Loucy (cell line): ENCODE results near the gene SLC25A40.

ENCODE experiments used
- H2AFZ ChIP-seq: fragments of 200-600 bp; sonication (generic); 2 replicates; pipeline ENCODE4 v1.6.0; 2016; ENCODE audit warnings: antibody characterized with exemption, mild to moderate bottlenecking, low read length, moderate library complexity
- H3F3A ChIP-seq: fragments of 200-600 bp; 2 replicates; pipeline ENCODE4 v1.6.0; 2016; ENCODE audit warnings: antibody characterized with exemption, low read depth, mild to moderate bottlenecking
- H3K27me3 ChIP-seq: fragments of 200-600 bp; sonication (generic); 2 replicates; pipeline ENCODE4 v1.6.1; 2014; ENCODE audit warnings: low read length, mild to moderate bottlenecking; ENCODE audit not compliant: insufficient read depth, poor library complexity, severe bottlenecking
- H3K36me3 ChIP-seq: fragments of 200-600 bp; sonication (generic); 2 replicates; pipeline ENCODE4 v1.6.1; 2016; ENCODE audit warnings: low read length; ENCODE audit not compliant: insufficient read depth
- H3K4me1 ChIP-seq: fragments of 200-600 bp; sonication (generic); 2 replicates; pipeline ENCODE4 v1.5.1; 2014; ENCODE audit warnings: low read length, mild to moderate bottlenecking; ENCODE audit not compliant: insufficient read depth, poor library complexity, severe bottlenecking
- H3K4me2 ChIP-seq: fragments of 200-600 bp; sonication (generic); 2 replicates; pipeline ENCODE4 v1.6.0; 2014; ENCODE audit warnings: antibody characterized with exemption, low read length, low read depth, mild to moderate bottlenecking; ENCODE audit not compliant: poor library complexity, severe bottlenecking
- H3K4me3 ChIP-seq: fragments of 200-600 bp; sonication (generic); 2 replicates; pipeline ENCODE4 v1.5.1; 2014; ENCODE audit warnings: low read length, mild to moderate bottlenecking, mixed read lengths; ENCODE audit not compliant: poor library complexity, severe bottlenecking
- H3K79me2 ChIP-seq: fragments of 200-600 bp; sonication (generic); 2 replicates; pipeline ENCODE4 v1.6.1; 2014; ENCODE audit warnings: low read length; ENCODE audit not compliant: insufficient read depth
- H3K9ac ChIP-seq: fragments of 200-600 bp; sonication (generic); 2 replicates; pipeline ENCODE4 v1.6.0; 2014; ENCODE audit warnings: mild to moderate bottlenecking, low read depth, low read length, moderate library complexity; ENCODE audit not compliant: poor library complexity, severe bottlenecking
- H3K9me2 ChIP-seq: fragments of 200-600 bp; sonication (generic); replicated peaks from 2 replicates; pipeline ENCODE4 v1.6.1; 2016; ENCODE audit warnings: low read depth, low read length, mixed read lengths
- H3K9me3 ChIP-seq: fragments of 200-600 bp; sonication (generic); 2 replicates; pipeline ENCODE4 v1.6.1; 2014; ENCODE audit warnings: mild to moderate bottlenecking, antibody characterized with exemption, low read length, low read depth; ENCODE audit not compliant: insufficient read depth
- H4K20me1 ChIP-seq: fragments of 200-600 bp; sonication (generic); 2 replicates; pipeline ENCODE4 v1.6.0; 2014; ENCODE audit warnings: antibody characterized with exemption, low read length, mild to moderate bottlenecking; ENCODE audit not compliant: insufficient read depth, poor library complexity, severe bottlenecking
- EZH2phosphoT487 ChIP-seq: fragments of 200-600 bp; IDR thresholded peaks from 2 replicates; pipeline ENCODE4 v1.6.1; 2018; ENCODE audit warnings: antibody characterized with exemption, mild to moderate bottlenecking, moderate library complexity, borderline replicate concordance
- TF ChIP-seq, protein P1 (sequence below): fragments of 200-600 bp; sonication (generic); conservative IDR thresholded peaks from 2 replicates; pipeline ENCODE4 v1.5.1; 2014; ENCODE audit warnings: mild to moderate bottlenecking, antibody characterized with exemption, low read length

The SLC25A40 gene

DNA sequence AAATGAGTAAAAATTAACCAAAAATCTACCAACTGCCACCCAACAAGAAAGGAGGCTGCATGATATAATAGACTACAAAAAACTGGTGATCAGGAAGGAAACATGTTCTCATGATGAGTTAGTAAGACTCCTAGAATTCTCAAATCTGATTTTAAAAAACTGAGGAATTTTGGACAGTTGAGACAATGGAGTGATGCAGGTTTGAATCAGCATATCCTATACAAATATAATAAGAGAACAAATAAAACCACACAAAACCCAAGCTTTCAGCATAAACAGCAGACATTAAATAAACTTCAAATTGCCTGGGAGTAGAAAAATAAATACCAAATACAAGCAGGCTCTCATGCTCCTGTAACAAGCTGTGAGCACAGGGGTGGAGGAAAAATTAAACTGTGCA, 57.8 kb downstream of the SLC25A40 start:
- no peak overlapping the region for H3K9ac ChIP-seq
- no peaks in the 10 kb centered on the region for H3K79me2 ChIP-seq
- no peaks in the 10 kb centered on the region for H3K9me3 ChIP-seq
- no peaks in the 10 kb centered on the region for H3K27me3 ChIP-seq
- no peaks in the 10 kb centered on the region for H3K36me3 ChIP-seq
- H3K9me2 ChIP-seq, result no peaks in the 10 kb centered on the region
- H3K4me2 ChIP-seq, result no peak overlapping the region
- H2AFZ ChIP-seq, result no peak overlapping the region
- H4K20me1 ChIP-seq, result no peaks in the 10 kb centered on the region
- no peaks in the 10 kb centered on the region for H3F3A ChIP-seq
- H3K4me3 ChIP-seq, result no peak overlapping the region
- peaks cover 11% of the 10 kb centered on the region for H3K4me1 ChIP-seq
- TF ChIP-seq, protein P1, sequence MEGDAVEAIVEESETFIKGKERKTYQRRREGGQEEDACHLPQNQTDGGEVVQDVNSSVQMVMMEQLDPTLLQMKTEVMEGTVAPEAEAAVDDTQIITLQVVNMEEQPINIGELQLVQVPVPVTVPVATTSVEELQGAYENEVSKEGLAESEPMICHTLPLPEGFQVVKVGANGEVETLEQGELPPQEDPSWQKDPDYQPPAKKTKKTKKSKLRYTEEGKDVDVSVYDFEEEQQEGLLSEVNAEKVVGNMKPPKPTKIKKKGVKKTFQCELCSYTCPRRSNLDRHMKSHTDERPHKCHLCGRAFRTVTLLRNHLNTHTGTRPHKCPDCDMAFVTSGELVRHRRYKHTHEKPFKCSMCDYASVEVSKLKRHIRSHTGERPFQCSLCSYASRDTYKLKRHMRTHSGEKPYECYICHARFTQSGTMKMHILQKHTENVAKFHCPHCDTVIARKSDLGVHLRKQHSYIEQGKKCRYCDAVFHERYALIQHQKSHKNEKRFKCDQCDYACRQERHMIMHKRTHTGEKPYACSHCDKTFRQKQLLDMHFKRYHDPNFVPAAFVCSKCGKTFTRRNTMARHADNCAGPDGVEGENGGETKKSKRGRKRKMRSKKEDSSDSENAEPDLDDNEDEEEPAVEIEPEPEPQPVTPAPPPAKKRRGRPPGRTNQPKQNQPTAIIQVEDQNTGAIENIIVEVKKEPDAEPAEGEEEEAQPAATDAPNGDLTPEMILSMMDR, result no peak
- TF ChIP-seq EZH2phosphoT487, result no peak

DNA sequence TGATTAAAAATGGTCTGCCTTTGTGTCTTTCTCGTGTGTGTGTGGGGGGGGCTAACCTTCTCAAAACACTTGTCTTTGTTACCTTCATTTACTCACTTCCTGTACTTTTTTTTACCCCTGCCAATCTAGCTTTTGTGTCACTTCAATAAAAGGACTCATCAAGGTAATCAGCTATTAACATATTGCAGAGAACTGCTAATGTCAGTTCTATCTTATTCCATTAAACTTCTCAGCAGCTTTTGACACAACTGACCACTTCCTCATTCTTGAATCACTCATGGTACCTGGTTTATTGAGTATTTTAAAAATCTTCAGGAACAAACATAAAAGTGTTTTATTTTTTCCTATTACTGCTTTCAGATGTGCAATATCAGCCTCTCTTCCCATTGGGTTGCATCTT, 59.8 kb downstream of the SLC25A40 start:
- no peaks in the 10 kb centered on the region for H3F3A ChIP-seq
- no peaks in the 10 kb centered on the region for H3K9me2 ChIP-seq
- peak overlapping the region; percentile 85 for H2AFZ ChIP-seq
- H3K9ac ChIP-seq, result no peak overlapping the region
- H4K20me1 ChIP-seq, result no peaks in the 10 kb centered on the region
- H3K27me3 ChIP-seq, result no peaks in the 10 kb centered on the region
- no peak overlapping the region for H3K4me2 ChIP-seq
- no peaks in the 10 kb centered on the region for H3K9me3 ChIP-seq
- no peak for TF ChIP-seq EZH2phosphoT487
- TF ChIP-seq, protein P1, result no peak
- H3K79me2 ChIP-seq, result no peaks in the 10 kb centered on the region
- H3K4me3 ChIP-seq, result no peak overlapping the region
- H3K36me3 ChIP-seq, result no peaks in the 10 kb centered on the region
- H3K4me1 ChIP-seq, result peaks cover 11% of the 10 kb centered on the region

DNA sequence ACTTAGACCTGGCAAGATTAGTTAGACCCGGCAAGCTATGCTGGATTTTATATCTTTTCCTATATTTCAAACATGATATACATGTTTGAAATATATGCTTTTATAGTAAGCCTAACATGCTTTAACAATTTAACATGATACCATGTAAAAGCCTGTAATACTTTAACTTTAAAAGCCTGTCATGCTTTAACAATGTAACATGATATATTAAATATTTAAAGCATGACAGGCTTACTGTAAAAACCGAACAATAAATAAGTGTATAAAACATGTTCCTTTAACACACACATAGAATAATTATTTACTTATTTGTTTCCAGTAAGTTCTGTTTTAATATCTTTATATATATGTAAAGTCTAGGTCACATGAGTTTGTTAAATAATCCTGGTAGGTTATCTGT, 65.4 kb downstream of the SLC25A40 start:
- Histone ChIP-seq H3K79me2 (no peaks in the 10 kb centered on the region), H3K4me1 (peaks cover 3% of the 10 kb centered on the region), H3K9me3 (no peaks in the 10 kb centered on the region), H3K4me2 (no peak overlapping the region), H3K27me3 (no peaks in the 10 kb centered on the region), H3F3A (no peaks in the 10 kb centered on the region), H2AFZ (no peak overlapping the region), H3K9me2 (no peaks in the 10 kb centered on the region), H3K36me3 (no peaks in the 10 kb centered on the region), H3K9ac (no peak overlapping the region), H4K20me1 (no peaks in the 10 kb centered on the region), H3K4me3 (no peak overlapping the region)
- TF ChIP-seq, protein P1, result no peak
- no peak for TF ChIP-seq EZH2phosphoT487
